ENCODE results near the gene CBARP. TPM values are rescaled to one million over a fixed set of nuclear protein-coding genes. Genes with fewer than 3 reads are reported as not detected.

CBARP gene
- total RNA-seq, 3 donors from 2014 or later: 0.29 to 1.2 (median 0.39) TPM

- intact Hi-C loops (cut with DNase I, micrococcal nuclease): no loop called here
- peaks cover 39% of the 10 kb centered on the region for H3K4me1 ChIP-seq (ENCODE audit: low read depth)
- DNase-seq (no peak), ATAC-seq (no peak)
- H3K36me3 ChIP-seq (ENCODE audit: low read depth): no peaks in the 10 kb centered on the region
- no peak for TF ChIP-seq CTCF (IDR thresholded peaks at IDR 0.05)
- H3K4me3 ChIP-seq: no peak overlapping the region
- no peaks in the 10 kb centered on the region for H3K9me3 ChIP-seq
Measured at GRCh38 chr19:1236576-1236975, 1.2 kb downstream of the CBARP start.

- Histone ChIP-seq H3K4me1 (ENCODE audit: low read depth) (peaks cover 33% of the 10 kb centered on the region), H3K9me3 (no peaks in the 10 kb centered on the region), H3K36me3 (ENCODE audit: low read depth) (no peaks in the 10 kb centered on the region), H3K4me3 (no peak overlapping the region)
- TF ChIP-seq CTCF (IDR thresholded peaks at IDR 0.05): no peak
- no peak for ATAC-seq
- intact Hi-C loops (cut with DNase I, micrococcal nuclease): no loop called here
- no peak for DNase-seq
Measured at GRCh38 chr19:1235625-1236538, 1.9 kb downstream of the CBARP start.

- no peak for TF ChIP-seq CTCF (IDR thresholded peaks at IDR 0.05)
- ATAC-seq: no peak
- Histone ChIP-seq H3K9me3 (no peaks in the 10 kb centered on the region), H3K4me1 (ENCODE audit: low read depth) (peaks cover 27% of the 10 kb centered on the region), H3K36me3 (ENCODE audit: low read depth) (no peaks in the 10 kb centered on the region), H3K4me3 (no peak overlapping the region)
- DNase-seq: no peak
- intact Hi-C loops (cut with DNase I, micrococcal nuclease): no loop called here
Measured at GRCh38 chr19:1234955-1235380, 2.8 kb downstream of the CBARP start.

GRCh38 chr19:1234051-1234954 is 3.5 kb downstream of the CBARP start:
- DNase-seq: no peak
- H3K4me3 ChIP-seq: no peak overlapping the region
- TF ChIP-seq CTCF (IDR thresholded peaks at IDR 0.05): no peak
- peak; percentile 15 for ATAC-seq
- no peaks in the 10 kb centered on the region for H3K9me3 ChIP-seq
- intact Hi-C loops (cut with DNase I, micrococcal nuclease): no loop called here
- H3K36me3 ChIP-seq (ENCODE audit: low read depth): no peaks in the 10 kb centered on the region
- peaks cover 27% of the 10 kb centered on the region for H3K4me1 ChIP-seq (ENCODE audit: low read depth)

- intact Hi-C loops (cut with DNase I, micrococcal nuclease): no loop called here
- peak; percentile 25 for ATAC-seq
Measured at GRCh38 chr19:1233115-1233667, 4.6 kb downstream of the CBARP start.

More at GRCh38 chr19:1233115-1233667, 4.6 kb downstream of the CBARP start:
- H3K36me3 ChIP-seq (ENCODE audit: low read depth): no peaks in the 10 kb centered on the region
- H3K4me1 ChIP-seq (ENCODE audit: low read depth): peaks cover 27% of the 10 kb centered on the region
- no peak for DNase-seq
- H3K4me3 ChIP-seq: no peak overlapping the region
- H3K9me3 ChIP-seq: no peaks in the 10 kb centered on the region
- no peak for TF ChIP-seq CTCF (IDR thresholded peaks at IDR 0.05)
